Activated naive CD8-positive, alpha-beta T cell treated with anti-CD3 and anti-CD28 coated beads, Interleukin-2, amount 10 ng/mL, durations not matched to agents 7 days and 5 days (primary cell): ENCODE data around the gene DLG1. TPM values are rescaled to one million over a fixed set of nuclear protein-coding genes. Genes with fewer than 3 reads are reported as not detected.

Source experiments
- ATAC-seq: fragments of 150-1000 bp; cut with Tn5 transposase; one replicate; pipeline ENCODE4 v1.10.0; 2021; ENCODE audit warnings: low read depth, moderate library complexity
- POLR2A ChIA-PET: fragments of 350-600 bp; sonication (Branson Sonifier 250); formaldehyde crosslinking; loops from one replicate; lab custom pipeline; 2021; ENCODE audit warnings: antibody characterized with exemption; lab: Charles Lee
- DNase-seq: peaks from one replicate; pipeline ENCODE4 v3.0.0; 2021
- H3K27ac Mint-ChIP-seq: one replicate; pipeline ENCODE4 v1.8.0; 2022; ENCODE audit warnings: mild to moderate bottlenecking, mixed read lengths
- H3K27me3 Mint-ChIP-seq: one replicate; pipeline ENCODE4 v1.8.0; 2022; ENCODE audit warnings: mild to moderate bottlenecking, moderate library complexity, mixed read lengths
- H3K36me3 Mint-ChIP-seq: one replicate; pipeline ENCODE4 v1.8.0; 2021; ENCODE audit warnings: mild to moderate bottlenecking, mixed read lengths
- H3K4me1 Mint-ChIP-seq: one replicate; pipeline ENCODE4 v1.8.0; 2021; ENCODE audit warnings: mixed read lengths
- H3K4me3 Mint-ChIP-seq: one replicate; pipeline ENCODE4 v1.8.0; 2022; ENCODE audit warnings: mild to moderate bottlenecking, moderate library complexity, mixed read lengths
- H3K9me3 Mint-ChIP-seq: one replicate; pipeline ENCODE4 v1.8.0; 2021; ENCODE audit warnings: mixed read lengths
- total RNA-seq, 2 experiments: library from RNA; stranded (reverse); gene quantifications; one replicate each; pipeline ENCODE4 v1.2.3, GENCODE V29; 2021

Gene DLG1
- total RNA-seq, 2 experiments from 2014 or later, result 83.4 to 86.5 TPM

DNA sequence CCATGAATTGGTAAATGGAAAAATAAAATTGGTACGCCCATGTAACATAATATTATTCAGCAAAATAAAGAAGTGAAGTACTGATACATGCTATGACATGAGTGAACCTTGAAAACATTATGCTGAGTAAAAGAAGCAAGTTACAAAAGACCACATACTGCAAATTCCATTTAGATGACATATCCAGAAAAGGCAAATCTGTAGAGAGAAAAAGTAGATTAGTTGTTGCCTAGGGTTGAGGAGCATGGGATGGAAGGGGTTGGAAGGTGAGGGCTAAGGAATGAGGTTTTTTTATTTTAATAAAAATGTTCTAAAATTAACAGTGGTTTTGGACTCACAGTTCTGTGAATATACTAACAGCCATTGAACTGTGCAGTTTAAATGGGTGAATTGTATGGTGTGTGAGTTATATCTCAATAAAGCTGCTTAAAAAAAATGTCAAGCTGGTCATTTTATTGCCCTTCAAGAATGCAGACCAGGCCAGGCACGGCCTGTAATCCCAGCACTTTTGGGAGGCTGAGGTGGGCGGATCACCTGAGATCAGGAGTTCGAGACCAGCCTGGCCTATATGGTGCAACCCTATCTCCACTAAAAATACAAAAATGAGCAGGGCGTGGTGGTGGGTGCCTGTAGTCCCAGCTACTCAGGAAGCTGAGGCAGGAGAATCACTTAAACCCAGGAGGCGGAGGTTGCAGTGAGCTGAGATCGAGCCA, 8.1 kb upstream of the DLG1 start:
- Mint-ChIP-seq H3K27ac (no peak overlapping the region), H3K4me3 (no peak overlapping the region), H3K9me3 (peaks cover 2% of the 10 kb centered on the region), H3K4me1 (peaks cover 27% of the 10 kb centered on the region), H3K36me3 (no peaks in the 10 kb centered on the region), H3K27me3 (peaks cover 24% of the 10 kb centered on the region)
- DNase-seq, result no peak
- POLR2A ChIA-PET, result no interaction called here
- no peak for ATAC-seq

DNA sequence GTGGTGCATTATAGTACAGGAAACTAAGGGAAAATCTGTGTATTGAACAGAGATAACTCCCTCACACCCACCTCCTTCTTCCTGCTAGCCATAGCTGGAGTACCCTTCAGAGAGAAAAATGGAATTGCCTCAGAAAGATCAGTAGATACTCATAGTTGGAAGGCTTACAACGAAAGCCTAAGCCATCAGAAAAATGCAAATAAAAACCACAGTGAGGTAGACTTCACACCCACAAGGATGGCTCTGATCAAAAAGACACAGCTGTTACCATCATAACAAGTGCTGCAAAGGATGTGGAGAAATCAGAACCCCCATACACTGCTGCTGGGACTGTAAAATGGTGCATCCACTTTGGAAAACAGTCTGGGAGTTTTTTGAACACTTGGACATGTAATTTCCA, 7.4 kb upstream of the DLG1 start:
- no peak for DNase-seq
- H3K4me3 Mint-ChIP-seq, result no peak overlapping the region

DNA sequence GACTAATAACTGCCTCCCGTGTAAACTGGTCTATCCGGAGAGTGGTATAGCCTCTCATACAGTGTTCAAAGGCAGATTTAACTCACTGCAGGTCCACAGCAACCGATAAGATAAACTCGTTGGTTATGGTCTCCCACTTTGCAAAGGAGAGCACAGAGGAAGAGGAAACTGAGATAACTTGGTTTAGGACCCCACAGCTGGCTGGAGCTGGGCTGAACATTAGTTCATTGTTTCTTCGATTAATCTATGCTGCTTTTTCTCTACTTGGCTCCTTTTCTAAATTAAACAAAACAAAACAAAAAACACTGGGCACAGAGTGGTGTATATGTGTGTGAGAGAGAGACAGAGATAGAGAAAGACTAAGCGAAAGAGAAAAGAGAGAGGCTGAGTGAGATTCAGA, 5.0 kb upstream of the DLG1 start:
- Mint-ChIP-seq H3K36me3 (no peaks in the 10 kb centered on the region), H3K4me1 (peaks cover 23% of the 10 kb centered on the region), H3K27me3 (peaks cover 43% of the 10 kb centered on the region), H3K4me3 (no peak overlapping the region), H3K27ac (no peak overlapping the region), H3K9me3 (peaks cover 2% of the 10 kb centered on the region)
- no peak for ATAC-seq
- DNase-seq, result no peak
- POLR2A ChIA-PET, result no interaction called here

More for the DNA sequence above, 7.4 kb upstream of the DLG1 start:
- ATAC-seq, result peak; percentile 91
- Mint-ChIP-seq H3K27me3 (peaks cover 27% of the 10 kb centered on the region), H3K27ac (no peak overlapping the region), H3K4me1 (peaks cover 27% of the 10 kb centered on the region), H3K9me3 (peaks cover 2% of the 10 kb centered on the region), H3K36me3 (no peaks in the 10 kb centered on the region)
- POLR2A ChIA-PET, result no interaction called here

DNA sequence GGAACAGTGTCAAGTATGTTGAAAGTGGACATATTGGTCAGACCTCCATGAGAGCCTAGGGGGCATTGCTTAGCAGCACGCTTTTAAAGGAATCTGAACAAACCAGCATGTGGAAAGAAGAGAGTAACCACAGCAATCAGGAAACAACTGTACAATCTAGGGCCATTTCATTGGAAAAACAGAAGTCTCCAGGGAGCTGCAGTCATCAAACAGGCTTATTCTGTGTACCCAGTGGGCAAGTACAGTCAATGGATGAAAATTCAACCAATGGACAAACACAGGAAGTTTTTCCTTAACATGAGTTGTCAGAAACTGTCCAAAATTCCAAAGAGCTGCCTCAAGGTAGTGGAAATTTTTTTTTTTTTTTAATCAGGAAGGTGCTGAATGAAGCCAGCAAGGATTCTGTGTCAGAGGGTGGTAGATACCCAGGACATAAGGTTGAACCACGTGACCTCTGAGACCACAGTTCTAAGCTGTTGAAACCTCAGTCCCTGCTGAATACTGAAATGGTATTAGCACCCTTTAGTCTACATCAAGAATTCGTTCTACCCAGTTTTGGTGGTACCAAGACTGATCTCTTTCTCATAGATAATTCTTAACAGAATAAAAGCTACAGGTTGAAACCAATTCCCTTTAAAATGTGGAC, 4.4 kb upstream of the DLG1 start:
- Mint-ChIP-seq H3K4me1 (peaks cover 23% of the 10 kb centered on the region), H3K36me3 (no peaks in the 10 kb centered on the region), H3K27ac (no peak overlapping the region), H3K4me3 (no peak overlapping the region), H3K9me3 (peaks cover 2% of the 10 kb centered on the region), H3K27me3 (peaks cover 43% of the 10 kb centered on the region)
- no peak for ATAC-seq
- no peak for DNase-seq
- POLR2A ChIA-PET, result no interaction called here

DNA sequence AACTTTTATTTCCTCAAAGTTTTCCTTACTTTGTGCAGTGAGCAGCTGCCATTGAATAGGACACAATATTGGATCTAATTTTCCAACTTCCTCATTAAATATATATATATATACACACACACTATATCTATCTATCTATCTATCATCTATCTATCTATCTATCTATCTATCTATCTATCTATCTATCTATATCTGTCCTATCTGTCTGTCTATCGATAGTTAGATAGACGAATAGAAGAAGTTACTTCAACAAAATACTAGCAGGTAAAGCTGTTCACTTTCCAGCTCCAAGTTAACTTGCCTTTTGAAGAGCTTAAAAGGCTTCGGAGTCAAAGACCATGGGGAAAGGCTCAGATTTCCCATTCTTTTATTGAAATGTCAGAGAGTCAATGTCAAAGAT, 3.6 kb upstream of the DLG1 start:
- peaks cover 43% of the 10 kb centered on the region for H3K27me3 Mint-ChIP-seq
- H3K9me3 Mint-ChIP-seq, result peaks cover 2% of the 10 kb centered on the region
- no peak overlapping the region for H3K27ac Mint-ChIP-seq
- DNase-seq (no peak), ATAC-seq (no peak)
- peaks cover 2% of the 10 kb centered on the region for H3K36me3 Mint-ChIP-seq
- H3K4me1 Mint-ChIP-seq, result peaks cover 24% of the 10 kb centered on the region
- no peak overlapping the region for H3K4me3 Mint-ChIP-seq
- POLR2A ChIA-PET, result no interaction called here

DNA sequence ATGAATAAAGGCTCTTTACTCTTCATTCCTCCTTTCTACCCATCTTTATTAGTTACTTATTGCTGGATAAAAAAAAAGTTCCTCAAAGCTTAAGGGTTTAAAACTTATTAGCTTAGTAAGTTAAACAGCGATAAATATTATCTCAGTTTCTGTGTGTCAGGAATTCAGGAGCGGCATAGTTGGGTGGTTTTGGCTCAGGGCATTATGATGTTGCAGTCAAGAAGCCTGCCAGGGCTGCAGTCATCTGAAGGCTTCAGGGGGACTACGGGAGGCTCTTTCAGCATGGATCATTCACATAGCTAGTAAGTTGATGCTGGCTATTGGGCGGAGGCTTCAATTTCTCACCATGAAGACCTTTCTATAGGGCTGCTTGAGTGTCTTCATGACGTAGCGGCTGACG, 1.9 kb upstream of the DLG1 start:
- H3K27ac Mint-ChIP-seq, result no peak overlapping the region
- peaks cover 4% of the 10 kb centered on the region for H3K36me3 Mint-ChIP-seq
- DNase-seq (no peak), ATAC-seq (no peak)
- H3K9me3 Mint-ChIP-seq, result peaks cover 2% of the 10 kb centered on the region
- no peak overlapping the region for H3K4me3 Mint-ChIP-seq
- POLR2A ChIA-PET, result no interaction called here
- peaks cover 43% of the 10 kb centered on the region for H3K27me3 Mint-ChIP-seq
- peaks cover 24% of the 10 kb centered on the region for H3K4me1 Mint-ChIP-seq

DNA sequence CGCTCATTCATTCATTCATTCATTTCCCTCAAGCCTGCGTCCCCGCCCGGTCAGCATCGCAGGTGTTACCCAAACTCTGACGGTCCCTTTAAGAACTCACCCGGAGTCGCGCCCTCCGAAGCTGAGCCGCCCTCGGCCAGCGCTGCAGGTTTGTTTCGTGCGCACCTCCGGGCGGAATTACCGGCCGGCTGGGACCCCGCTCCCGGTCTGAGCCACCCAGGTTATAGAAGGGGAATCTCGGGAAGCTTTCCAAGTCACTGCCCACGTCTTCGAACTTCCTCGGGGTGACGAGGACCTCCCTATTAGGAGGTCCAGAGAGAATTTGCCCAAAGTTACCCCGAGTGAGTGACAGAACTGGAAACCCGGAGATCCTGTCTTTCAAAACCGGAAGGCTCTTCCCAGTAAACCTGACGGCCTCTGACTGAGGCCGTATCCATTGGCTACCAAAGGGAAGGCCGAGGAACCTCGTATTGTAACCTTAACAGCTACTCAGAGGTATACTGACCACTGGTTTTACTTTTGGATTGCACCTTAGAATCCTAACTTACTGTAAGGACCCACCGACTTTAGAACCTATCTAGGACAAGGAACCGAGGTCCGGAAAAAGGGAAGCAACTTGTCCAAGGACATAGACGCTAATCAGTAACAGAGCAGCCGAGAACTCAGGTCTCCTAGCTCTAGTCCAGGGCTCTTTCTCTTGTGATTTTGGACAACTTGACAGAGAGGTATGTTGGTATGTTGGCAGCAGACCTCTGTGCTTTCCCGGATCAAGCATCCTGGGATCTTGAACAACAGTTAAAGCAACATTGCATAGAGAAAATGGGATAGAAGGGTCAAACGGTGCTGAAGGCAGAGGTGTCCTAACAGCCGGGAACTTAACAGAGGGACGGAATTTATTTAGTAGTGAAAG, 788 bp upstream of the DLG1 start:
- ATAC-seq (no peak), DNase-seq (peak; percentile 53)
- Mint-ChIP-seq H3K27me3 (peaks cover 36% of the 10 kb centered on the region), H3K9me3 (peaks cover 2% of the 10 kb centered on the region), H3K4me3 (peak overlapping the region; percentile 90), H3K4me1 (peaks cover 24% of the 10 kb centered on the region), H3K27ac (peak overlapping the region; percentile 92), H3K36me3 (peaks cover 5% of the 10 kb centered on the region)
- POLR2A ChIA-PET, result interaction anchor here (0.5 to 1.2 kb wide), 2 partner anchors 10 to 39 kb away, joined by 3 to 4 read pairs; no protein-coding TSS in a partner anchor

DNA sequence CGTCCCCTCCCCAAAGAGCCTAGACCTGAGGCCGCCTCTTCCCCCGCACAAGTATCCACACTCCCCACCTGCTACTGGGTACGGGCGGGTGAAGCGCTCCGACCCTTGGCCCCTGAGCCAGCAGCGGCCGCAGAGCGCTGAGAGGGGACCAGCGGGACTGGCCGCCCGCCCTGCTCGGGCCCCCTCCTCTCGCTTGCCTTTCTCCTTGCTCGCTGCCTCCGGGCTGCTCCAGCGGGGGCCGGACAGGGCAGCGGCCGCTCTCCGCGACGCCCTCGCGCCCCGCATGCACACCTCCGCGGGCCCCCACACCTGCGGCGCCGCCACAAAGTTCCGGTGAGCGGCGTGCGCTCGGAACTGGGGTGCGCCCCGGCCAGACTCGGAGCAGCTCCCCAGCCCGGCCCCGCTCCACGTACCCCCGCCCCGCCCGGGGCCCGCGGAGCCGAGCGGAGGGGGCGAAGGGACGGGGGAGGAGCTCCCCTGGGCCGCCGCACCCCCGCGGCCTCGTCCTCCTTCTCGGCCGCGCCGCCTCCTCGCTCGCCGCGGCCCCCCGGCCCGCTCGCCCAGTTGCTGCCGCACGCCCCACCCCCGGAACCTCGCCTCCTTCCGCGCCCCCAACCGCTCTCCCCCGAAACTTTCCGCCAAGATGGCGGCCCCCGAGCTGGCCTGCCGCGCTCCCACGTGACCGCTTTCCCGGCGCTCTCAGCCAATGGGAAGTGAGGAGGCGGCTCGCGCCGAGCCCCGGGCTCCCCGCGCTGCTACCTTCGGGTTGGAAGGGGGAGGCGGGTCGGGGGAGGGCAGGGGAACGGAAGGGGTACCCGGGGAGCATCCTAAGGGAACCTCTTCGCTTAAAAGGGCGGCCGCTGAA, 704 bp downstream of the DLG1 start:
- ATAC-seq, result peak; percentile 87
- Mint-ChIP-seq H3K27ac (peak overlapping the region; percentile 93), H3K36me3 (peaks cover 5% of the 10 kb centered on the region), H3K9me3 (no peaks in the 10 kb centered on the region), H3K4me3 (peak overlapping the region; percentile 96), H3K27me3 (peaks cover 25% of the 10 kb centered on the region), H3K4me1 (peaks cover 23% of the 10 kb centered on the region)
- peak; percentile 91 for DNase-seq
- POLR2A ChIA-PET, result interaction anchor here (0.5 to 1.3 kb wide), 8 partner anchors 12 to 405 kb away, joined by 3 to 4 read pairs (median 4); no protein-coding TSS in a partner anchor

DNA sequence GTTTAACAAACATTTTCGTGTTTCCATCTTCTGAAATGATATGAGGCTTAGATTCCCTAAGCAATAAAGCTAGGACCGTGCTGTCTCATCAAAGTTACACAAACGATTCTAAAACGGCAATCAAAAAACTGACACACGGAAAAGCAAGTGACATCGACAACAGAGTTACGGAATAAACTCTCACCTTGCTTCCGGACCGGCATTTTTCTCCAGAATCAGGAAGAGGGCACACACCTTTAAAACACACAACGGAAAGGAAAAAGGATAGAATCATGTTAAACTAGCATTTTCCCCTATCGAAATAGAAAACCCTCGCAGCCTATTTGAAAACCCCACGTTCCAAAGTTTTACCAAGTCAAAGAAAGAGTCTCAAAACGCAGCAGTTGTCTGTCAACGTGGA, 1.4 kb downstream of the DLG1 start:
- Mint-ChIP-seq H3K27ac (peak overlapping the region; percentile 93), H3K4me3 (peak overlapping the region; percentile 96), H3K36me3 (peaks cover 7% of the 10 kb centered on the region), H3K9me3 (no peaks in the 10 kb centered on the region), H3K27me3 (peaks cover 19% of the 10 kb centered on the region), H3K4me1 (peaks cover 26% of the 10 kb centered on the region)
- no peak for ATAC-seq
- no peak for DNase-seq
- POLR2A ChIA-PET, result interaction anchor here (1.3 kb wide), 1 partner anchor 257 kb away, joined by 4 read pairs; no protein-coding TSS in a partner anchor

DNA sequence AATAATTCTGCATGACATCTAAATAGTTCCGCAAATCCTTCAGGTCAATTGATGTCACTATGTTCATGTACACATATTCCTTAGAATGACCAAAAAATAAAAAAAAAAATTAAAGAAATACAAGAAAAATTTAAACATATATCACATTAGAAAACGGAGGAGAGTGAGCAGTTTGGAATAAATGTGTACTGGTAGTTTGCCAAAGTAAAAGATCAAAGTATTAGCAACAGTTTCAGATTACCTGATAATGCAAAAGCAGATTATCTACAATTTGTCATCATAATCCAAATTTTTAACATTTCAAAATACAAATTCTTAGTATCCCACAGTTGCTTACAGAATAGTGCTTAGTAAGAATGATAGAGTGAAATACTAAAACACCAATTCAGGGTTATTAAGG, 1.9 kb downstream of the DLG1 start:
- no peaks in the 10 kb centered on the region for H3K9me3 Mint-ChIP-seq
- no peak for DNase-seq
- peaks cover 11% of the 10 kb centered on the region for H3K36me3 Mint-ChIP-seq
- peaks cover 26% of the 10 kb centered on the region for H3K4me1 Mint-ChIP-seq
- peaks cover 19% of the 10 kb centered on the region for H3K27me3 Mint-ChIP-seq
- no peak overlapping the region for H3K27ac Mint-ChIP-seq
- ATAC-seq, result no peak
- H3K4me3 Mint-ChIP-seq, result peak overlapping the region; percentile 96
- POLR2A ChIA-PET, result no interaction called here

DNA sequence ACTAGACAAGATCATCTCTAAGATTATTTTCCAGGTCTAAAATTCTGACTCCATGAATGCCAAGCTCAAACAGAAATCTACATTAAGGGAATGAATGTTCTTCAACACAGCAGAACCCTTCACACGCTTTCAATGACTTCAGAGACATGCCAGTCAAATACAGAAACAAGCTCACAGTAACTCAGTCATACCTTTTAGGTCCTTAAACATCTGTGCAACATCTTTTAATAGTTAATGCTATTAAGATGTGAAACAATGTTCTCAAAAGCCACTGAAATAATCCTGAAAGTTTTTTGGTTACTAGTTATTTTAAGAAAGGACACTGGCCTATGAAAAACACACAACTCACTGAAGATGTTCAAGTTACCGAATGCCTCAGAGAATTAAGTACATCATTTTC, 2.5 kb downstream of the DLG1 start:
- DNase-seq, result no peak
- POLR2A ChIA-PET, result no interaction called here
- no peak for ATAC-seq
- Mint-ChIP-seq H3K4me1 (peaks cover 31% of the 10 kb centered on the region), H3K27me3 (peaks cover 15% of the 10 kb centered on the region), H3K36me3 (peaks cover 15% of the 10 kb centered on the region), H3K4me3 (no peak overlapping the region), H3K27ac (no peak overlapping the region), H3K9me3 (no peaks in the 10 kb centered on the region)

DNA sequence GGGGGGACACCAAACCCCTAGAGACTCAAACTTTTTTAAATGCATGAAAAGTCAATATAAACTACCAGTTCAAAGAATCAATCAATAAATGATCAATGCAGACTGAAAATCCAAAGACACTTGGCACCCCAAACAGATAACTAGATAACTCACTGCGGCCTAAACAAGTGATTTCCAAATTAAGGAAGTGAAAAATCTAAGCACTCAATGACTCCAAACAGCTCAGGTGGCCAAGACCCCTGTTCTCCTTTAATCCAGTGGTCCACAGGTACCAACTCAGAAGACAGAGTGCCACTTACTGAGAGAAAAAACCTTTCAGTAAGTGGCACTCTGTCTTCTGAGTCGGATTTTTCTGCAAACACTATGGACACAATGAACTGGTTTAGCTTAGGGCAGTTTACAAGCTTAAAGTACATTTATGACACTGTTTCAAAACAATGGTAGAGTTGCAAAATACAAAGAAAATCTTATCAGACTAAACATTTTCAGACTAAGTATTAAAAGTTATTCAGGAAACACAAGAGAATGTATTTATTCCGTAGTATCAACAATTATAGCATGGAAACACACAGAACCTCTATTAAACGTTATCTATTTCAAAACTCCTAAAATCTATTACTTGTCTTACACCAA, 4.7 kb downstream of the DLG1 start:
- Mint-ChIP-seq H3K36me3 (peaks cover 17% of the 10 kb centered on the region), H3K4me3 (no peak overlapping the region)

More for the DNA sequence above, 4.7 kb downstream of the DLG1 start:
- Mint-ChIP-seq H3K27me3 (no peaks in the 10 kb centered on the region), H3K9me3 (no peaks in the 10 kb centered on the region), H3K27ac (no peak overlapping the region), H3K4me1 (peaks cover 24% of the 10 kb centered on the region)
- POLR2A ChIA-PET, result no interaction called here
- DNase-seq (no peak), ATAC-seq (no peak)
